HG03139 (cell line): ENCODE data around the gene GPSM1.
"Not testable (repeated sequence)": the region's sequence is repeated elsewhere in the genome, so short reads cannot be mapped to it uniquely, and the experiment has no call there.

ENCODE experiments used
- ATAC-seq: cut with Tn5 transposase; IDR thresholded peaks from one replicate; pipeline ENCODE4 v1.9.1; 2021; ENCODE audit not compliant: unreplicated experiment

The GPSM1 gene

GRCh38 chr9:136392538-136393449 is 65.5 kb downstream of the GPSM1 start:
- no peak for ATAC-seq

GRCh38 chr9:136393531-136393930 is 66.2 kb downstream of the GPSM1 start:
- no peak for ATAC-seq

- ATAC-seq, result no peak
These were observed 67.1 kb downstream of the GPSM1 start for GRCh38 chr9:136394312-136395019.

- no peak for ATAC-seq
These were observed 67.6 kb downstream of the GPSM1 start for GRCh38 chr9:136395020-136395340.

GRCh38 chr9:136395345-136396218 is 68.2 kb downstream of the GPSM1 start:
- ATAC-seq, result no peak

- ATAC-seq, result no peak
These were observed 68.8 kb downstream of the GPSM1 start for GRCh38 chr9:136396219-136396515.

- no peak for ATAC-seq
These were observed 70.3 kb downstream of the GPSM1 start for GRCh38 chr9:136397643-136398042.

- ATAC-seq, result no peak
These were observed 70.9 kb downstream of the GPSM1 start for GRCh38 chr9:136398286-136398685.

GRCh38 chr9:136399176-136400037 is 72.1 kb downstream of the GPSM1 start:
- no peak for ATAC-seq

- peak; percentile 58 for ATAC-seq
These were observed 72.9 kb downstream of the GPSM1 start, which contains the start of gene SNAPC4 for GRCh38 chr9:136400038-136400834. Gene SNAPC4 (minus strand): TSS chr9:136400170. CDS start chr9:136398428, 1,742 bp downstream.

GRCh38 chr9:136401173-136401922 is 74.0 kb downstream of the GPSM1 start:
- no peak for ATAC-seq

GRCh38 chr9:136402067-136402466 is 74.7 kb downstream of the GPSM1 start:
- ATAC-seq, result no peak

- no peak for ATAC-seq
These were observed 76.2 kb downstream of the GPSM1 start for GRCh38 chr9:136403538-136403914.

- no peak for ATAC-seq
These were observed 76.8 kb downstream of the GPSM1 start for GRCh38 chr9:136403915-136404800.

GRCh38 chr9:136404801-136405136 is 77.4 kb downstream of the GPSM1 start:
- ATAC-seq, result no peak

GRCh38 chr9:136405481-136405880 is 78.1 kb downstream of the GPSM1 start:
- ATAC-seq, result no peak

GRCh38 chr9:136405904-136406303 is 78.6 kb downstream of the GPSM1 start:
- ATAC-seq, result not testable (repeated sequence)

GRCh38 chr9:136407061-136407460 is 79.7 kb downstream of the GPSM1 start:
- ATAC-seq, result not testable (repeated sequence)
